NCI-H748 (cell line): ENCODE data around the gene TTC7B.

ENCODE experiments used
- DNase-seq: peaks from one replicate; lab custom pipeline; 2025; ENCODE audit not compliant: unreplicated experiment; lab: John Stamatoyannopoulos, UW

Gene TTC7B

DNA sequence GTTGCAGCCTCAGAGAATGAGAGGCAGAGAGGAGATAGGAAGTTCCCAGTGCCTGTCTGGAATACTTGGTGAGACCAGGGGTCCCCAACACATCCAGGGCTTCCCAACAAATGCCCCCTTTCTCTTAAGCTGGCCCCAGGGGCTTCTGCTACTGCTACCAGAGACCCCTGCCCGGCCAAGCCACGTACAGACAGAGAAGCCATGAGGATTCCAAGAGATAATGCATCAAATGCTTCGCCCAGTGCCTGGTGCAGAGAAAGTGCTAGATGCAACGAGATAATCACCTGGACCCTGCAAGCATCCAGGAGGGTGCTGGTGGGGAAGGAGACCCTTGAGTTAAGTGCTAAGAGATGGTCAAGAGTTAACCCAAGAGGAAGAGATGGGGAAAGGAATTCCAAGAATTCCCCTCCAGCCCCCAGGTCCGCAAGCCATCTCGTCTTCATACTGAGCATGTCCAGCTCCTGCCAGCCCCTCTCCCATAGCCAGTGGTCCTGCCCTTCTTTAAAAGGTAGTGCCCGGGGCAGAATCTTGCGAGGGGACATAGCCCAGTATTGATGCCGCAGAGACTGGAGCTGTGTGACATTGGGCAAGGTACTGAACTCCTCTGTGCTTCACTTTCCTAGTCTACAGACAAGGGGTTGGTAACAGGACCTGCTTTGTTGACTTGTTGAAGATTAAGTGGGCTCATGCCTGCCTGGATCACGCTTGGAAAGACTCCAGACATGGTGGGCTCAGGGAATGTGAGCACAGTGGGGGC, 316.1 kb downstream of the TTC7B start:
- DNase-seq, result no peak

DNA sequence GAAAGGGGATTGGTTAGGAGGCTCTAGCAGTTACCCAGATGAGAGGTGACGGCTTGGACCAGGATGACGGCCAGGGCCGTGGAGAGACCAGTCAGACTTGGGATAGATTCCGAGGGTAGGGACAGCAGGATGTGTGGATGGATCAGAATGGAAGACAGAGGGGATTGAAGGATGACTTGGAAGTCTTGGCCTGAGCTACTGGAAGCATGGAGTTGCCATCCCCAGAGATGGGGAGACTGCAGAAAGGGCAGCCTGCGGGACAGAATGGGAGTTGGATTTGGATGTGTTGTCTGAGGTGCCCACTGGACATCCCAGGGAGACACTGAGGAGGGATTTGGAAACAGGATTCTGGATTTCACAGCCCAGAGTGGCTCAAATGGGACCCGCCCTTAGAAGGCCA, 317.1 kb downstream of the TTC7B start:
- no peak for DNase-seq

DNA sequence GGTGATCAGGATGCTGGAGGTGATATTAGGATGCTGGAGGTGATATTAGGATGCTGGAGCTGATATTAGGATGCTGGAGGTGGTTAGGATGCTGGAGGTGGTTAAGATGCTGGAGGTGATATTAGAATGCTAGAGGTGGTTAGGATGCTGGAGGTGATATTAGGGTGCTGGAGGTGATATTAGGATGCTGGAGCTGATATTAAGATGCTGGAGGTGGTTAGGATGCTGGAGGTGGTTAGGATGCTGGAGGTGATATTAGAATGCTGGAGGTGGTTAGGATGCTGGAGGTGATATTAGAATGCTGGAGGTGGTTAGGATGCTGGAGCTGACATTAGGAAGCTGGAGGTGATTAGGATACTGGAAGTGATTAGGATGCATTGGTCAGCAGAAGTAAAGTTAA, 318.0 kb downstream of the TTC7B start:
- DNase-seq, result no peak

DNA sequence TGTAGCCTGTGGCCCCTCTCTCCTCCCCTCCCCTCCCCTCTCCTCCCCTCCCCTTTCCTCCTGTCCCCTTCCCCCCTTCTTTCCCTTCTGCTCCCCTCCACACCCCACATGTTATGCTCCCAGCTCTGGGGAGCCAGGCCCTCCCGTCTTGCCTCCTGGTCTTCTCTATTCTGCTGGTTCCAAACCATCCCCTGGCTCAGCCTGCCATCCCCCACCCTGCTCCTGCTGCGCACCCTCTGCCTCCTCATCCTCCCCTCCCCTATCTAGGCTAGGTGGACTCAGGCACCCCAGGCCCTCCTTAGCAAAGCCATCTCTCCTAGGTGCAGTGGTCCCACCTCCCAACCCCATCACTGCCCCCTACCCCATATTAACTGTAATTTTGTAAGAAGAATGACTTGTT, 319.9 kb downstream of the TTC7B start:
- no peak for DNase-seq

DNA sequence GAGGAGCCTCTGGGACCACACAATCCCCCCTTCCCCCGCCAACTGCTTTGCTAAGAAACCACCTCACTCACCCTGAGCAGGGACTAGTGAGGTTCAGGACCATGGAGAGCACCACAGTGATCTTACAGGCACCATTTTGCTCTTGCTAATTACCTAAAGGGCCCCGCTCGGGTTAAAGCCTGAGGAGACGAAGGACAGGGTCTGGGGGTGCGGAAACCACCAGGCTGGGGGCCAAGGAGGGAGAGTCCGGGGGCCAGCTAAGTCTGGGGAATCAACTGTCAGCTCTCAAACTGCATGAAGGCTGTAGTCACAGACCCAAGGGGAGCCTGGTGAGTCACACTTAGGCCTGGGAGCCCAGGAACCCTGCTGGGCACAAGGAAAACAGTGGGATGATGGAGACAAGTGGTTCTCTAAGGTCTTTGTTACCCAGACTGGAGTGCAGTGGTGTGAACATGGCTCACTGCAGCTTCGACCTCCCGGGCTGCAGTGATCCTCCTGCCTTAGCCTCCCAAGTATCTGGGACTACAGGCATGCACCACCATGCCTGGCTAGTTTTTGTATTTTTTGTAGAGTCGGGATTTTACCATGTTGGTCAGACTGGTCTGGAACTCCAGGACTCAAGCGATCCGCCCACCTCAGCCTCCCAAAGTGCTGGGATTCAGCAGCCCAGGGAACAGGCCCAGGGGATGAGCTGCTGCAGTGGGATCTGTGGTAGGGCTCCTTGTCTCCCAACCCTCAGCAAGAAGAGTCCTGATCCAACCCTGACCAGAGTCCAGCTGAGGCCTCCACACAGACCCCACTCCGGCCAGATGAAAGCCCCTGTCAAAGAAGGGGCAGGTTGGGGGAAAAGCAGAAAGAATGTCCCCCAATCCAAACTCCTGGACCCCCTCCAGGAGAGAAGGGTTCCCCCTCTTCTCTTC, 320.6 kb downstream of the TTC7B start:
- no peak for DNase-seq

DNA sequence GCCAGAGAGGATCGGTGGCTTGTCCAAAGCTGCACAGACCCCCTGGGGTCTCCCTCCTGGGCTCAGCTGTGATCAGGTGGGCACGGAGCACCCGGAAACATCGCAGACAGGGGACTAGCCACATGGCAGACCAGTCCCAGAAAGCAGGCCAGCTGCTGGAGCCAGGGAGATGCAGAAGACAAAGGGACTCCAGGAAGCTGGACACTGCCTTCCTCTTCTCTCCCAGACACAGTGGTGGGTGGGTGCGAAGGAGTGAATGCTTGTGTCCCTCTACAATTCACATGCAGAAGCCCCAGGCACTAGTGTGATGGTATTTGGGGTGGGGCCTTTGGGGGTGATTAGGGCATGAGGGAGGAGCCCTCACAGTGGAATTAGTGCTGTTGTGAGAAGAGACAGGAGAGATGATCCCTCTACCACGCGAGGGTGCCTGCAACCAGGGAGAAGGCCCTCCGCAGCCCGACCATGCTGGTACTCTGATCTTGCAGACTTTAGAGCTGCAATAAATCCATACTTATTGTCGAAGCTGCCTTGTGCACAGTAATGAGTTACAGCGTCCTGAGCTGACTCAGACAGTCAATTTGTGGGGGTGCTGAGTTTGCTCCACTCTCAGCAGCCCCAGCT, 324.2 kb downstream of the TTC7B start:
- DNase-seq, result no peak

DNA sequence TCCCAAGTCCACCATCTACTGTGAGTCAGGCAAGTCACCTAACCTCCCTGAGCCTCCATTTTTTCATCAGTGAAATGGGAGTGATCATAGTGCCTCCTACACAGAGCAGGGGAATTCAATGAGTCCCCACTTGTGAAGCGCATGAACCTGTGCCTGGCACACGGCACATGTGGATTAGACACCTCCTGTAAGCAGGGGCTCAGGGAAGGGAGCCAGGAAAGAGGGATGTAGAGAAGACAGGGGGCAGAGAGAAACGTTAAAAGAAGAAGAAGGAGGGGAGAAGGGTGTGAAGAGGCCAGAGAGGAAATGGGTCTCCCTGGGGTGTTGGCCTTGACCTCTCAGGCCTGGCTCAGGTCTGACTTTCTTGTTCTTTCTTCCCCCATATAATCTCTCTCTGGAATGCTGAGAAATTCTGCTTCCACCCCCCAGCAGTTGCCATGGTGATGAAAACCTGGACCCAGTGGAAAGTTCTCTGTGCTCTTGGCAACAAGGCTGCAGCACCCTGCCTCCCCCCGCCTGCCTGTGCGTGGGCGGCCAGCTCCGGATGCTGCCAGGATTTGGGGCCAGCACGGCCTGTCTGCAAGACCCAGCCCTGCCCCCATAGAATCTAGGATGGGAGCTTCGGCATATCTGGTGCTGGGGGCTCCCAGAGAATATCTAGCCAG, 324.9 kb downstream of the TTC7B start:
- DNase-seq, result no peak

DNA sequence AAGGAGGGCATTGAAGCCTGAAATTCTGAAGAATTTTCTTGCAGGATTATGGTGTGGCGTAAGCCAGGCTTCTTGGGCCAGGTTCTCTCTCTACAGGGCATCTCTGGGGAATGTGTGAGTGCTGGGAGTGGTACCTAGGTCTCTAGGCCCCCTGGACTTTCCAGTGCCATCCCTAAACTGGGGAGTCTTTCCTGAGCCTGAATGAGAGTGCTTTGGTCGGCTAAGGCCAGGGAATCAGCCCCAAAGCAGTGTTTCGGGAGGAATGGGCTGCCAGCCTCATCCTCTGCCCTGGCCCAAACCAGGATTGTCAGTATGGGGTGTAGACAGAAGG, 325.5 kb downstream of the TTC7B start:
- DNase-seq, result no peak

DNA sequence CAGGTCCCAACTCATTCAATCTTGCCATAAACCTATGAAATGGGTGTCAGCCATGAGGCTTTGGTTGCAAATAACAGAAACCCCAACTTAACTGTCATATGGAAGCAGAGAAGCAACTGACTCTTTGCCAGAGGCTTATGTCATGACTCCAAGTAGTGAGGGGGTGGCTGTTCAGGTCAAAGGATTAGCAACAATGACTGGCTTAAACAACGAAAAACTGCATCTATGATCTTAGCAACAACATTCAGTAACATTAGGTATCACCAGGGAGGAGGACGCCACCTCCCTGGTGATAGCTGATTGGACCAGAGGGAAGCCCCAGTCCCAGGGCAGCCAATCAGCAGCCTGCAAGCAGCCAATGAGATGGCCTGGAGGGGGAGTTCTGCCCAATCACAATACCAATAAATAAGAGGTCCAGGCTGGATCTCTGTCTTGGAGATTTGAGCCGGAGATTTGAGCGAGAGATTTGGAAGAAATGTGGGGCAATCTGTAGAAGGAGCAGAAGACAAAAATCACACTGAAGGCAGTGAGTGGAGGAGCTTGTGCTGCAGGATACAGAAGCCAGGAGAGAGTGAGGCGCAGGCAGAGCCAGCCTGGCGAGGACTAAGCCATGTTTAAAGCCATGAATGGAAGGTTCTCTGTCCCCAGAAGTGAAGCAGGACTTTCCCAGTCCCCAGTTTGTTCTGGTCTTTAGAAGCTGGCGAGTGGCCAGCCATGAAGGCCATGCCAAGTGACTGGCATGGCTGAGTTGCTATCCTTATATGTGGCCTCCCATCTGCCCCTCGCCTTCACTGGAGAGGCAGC, 326.1 kb downstream of the TTC7B start:
- no peak for DNase-seq

DNA sequence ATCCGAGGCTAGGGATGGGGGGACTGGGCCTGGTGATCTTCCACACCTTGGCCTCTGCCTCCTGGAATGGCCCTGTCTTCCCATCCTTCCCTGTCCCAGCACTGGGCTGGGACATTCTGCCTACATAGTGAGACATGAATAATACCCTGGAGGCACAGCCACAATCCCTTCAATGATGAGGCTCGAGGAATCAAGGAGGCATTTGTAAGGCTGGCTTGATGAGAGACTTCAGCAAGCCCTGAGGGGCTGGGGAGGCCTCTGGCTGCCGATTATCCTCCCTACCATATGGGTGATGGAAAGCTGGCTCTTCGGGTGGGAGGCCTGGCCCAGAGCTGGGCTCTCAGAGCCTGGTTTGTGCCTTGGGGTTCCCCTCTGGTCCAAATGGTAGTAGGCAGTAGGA, 326.9 kb downstream of the TTC7B start:
- DNase-seq, result no peak

DNA sequence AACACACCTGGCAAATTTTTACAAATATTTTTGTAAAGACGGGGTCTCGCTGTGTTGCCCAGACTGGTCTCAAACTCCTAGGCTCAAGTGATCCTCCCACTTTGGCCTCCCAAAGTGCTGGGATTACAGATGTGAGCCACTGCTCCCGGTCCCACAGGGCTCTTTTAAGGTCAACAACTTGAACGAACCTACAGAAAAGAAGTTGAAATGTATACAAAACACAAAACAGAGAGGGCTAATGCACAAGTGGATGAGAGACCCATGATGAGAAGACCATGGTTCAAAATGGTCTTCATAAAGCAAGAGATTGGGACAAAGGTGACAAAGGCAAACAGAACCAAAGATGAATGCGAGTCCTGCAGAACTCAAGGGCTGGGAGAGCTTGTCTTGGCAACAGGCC, 328.0 kb downstream of the TTC7B start:
- DNase-seq, result no peak

DNA sequence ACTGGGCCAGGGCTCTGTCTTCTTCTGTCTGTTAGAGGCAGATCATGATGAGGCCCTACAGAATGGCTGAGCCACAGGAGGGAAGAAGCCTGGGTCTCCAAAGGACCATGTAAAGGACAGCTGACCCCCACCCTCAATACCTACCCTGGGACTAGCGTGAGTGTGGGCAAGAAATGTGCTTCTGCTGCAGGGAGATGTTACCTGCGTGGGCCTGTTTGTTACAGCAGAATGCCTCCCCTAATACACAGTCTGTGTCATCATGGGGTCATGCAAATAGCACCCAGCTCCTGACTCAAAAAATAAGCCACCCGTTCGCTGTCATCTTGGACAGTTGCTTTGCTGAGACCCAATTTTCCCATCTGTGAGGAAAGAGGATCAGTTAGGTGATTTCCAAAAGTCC, 328.8 kb downstream of the TTC7B start:
- no peak for DNase-seq

DNA sequence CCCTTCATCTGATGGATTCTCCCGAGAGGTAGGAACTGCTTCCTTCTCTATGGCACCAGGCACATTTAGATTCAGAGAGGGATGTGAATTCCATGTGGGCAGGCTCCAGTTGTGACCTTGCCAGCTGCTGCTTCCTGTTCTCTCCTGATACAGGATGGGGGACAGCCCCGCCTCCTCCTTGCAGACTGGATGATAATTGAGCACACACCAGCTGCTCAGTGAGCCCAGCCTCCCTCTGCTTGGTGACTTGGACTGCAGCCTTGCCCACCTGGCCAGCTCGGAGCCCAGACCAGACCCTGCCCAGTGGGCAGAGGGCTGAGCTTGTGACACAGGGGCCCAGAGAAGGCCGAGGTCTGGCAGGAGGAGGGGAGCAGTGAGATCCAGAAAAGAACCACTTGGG, 329.2 kb downstream of the TTC7B start:
- peak; percentile 95 for DNase-seq

DNA sequence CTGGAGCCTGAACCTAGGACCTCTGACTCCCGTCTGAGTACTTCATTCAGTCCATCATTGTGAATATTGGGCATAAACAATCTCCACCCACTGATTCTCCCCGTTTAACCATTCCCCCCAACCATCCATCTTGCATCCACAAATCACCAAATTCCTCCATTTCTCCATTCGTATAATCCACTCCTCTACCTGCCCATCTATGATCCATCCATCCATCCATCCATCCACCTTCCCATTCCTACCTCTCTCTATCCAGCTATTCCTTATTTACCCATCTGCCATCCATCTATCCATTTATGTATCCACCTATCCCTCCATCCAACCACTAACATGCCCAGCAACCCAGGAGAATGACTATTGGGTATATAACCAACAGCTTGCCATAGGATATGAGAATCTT, 331.9 kb downstream of the TTC7B start:
- DNase-seq, result no peak

DNA sequence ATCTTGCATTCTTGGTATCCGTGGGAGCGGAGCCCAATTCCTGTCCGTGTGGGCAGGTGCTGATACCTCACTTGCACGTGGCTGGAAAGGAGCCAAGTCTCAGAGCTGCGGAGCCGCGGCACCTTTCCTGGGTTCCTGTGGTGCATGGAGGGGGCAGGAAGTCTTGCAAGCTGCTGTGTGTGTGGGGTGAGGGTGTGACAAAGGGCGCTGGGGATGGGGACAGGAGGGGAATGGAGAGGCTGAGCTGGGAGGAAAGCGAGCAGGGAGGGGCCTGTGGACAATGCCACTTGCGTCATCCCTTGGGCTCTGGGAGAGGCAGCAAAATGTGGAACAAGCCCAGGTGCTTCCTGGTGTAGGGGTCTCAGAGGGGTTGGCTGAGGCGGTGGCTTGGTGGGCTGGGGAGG, 332.7 kb downstream of the TTC7B start:
- peak; percentile 84 for DNase-seq

DNA sequence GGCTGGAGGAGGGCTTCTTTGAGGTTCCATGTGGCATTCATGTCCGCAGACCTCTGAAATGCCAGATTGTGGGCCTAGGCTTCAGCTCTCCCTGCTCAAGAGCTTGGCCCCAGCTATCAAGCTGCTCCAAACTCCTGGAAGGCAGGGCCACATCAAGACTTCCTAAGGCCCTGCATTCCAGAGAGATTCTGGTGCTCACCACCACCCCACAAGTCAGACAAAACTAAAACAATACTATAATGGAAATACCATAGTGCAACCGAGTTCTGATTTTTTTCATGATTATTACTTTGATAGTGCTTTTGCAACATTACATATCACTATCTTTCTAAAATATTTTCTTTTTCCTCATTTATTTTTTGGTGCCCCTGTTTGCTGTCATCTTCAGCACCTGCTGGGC, 333.1 kb downstream of the TTC7B start:
- no peak for DNase-seq

DNA sequence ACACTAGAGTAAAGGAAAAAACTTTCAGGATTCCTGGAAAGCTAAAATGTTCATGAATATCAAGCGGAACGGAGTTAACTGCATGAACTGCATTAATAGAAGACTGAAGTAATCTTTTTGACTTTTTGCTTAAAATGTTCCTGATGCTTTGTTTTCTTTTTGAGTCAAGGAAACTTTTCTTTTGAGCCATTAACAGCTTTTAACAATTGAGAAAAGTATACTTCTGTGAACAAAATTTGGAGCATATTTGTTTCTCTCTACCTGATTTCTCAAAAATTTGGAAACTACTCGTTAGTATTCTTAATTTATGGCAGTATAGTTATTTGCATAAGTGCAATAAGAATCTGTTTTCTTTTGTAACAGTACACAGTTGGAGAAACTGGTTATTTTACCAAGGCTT, 340.9 kb downstream of the TTC7B start:
- DNase-seq, result no peak
